Natural killer cell treated with Interleukin-12 subunit alpha and Interleukin-12 subunit beta and Interleukin-15 and Interleukin-18, amount 100 ng/mL, for 72 hours (primary cell): ENCODE measurements around the gene NCAM1. TPM values are rescaled to one million over a fixed set of nuclear protein-coding genes. Genes with fewer than 3 reads are reported as not detected.

ENCODE experiments used
- ATAC-seq, 2 donors: fragments of 150-1000 bp; cut with Tn5 transposase in 1 of 2; sonication (Bioruptor Pico), chemical (Tn5 transposase) in 1 of 2; 2 replicates each; pipeline ENCODE4 v1.10.0; 2021
- DNase-seq: peaks from one replicate; pipeline ENCODE4 v3.0.0; 2022; ENCODE audit warnings: low spot score
- H3K27ac Mint-ChIP-seq, 2 donors: 1 replicate in 1 of 2; 2 replicates in 1 of 2; pipeline ENCODE4 v1.8.0; 2022; ENCODE audit warnings: mixed read lengths in 2 of 2, mild to moderate bottlenecking in 1 of 2, moderate library complexity in 1 of 2
- H3K27me3 Mint-ChIP-seq, 2 donors: 1 replicate in 1 of 2; 2 replicates in 1 of 2; pipeline ENCODE4 v1.8.0; 2022; ENCODE audit warnings: mixed read lengths in 2 of 2
- H3K36me3 Mint-ChIP-seq: one replicate; pipeline ENCODE4 v1.8.0; 2022; ENCODE audit warnings: mixed read lengths
- H3K4me1 Mint-ChIP-seq, 2 donors: 1 replicate in 1 of 2; 2 replicates in 1 of 2; pipeline ENCODE4 v1.8.0; 2022; ENCODE audit warnings: low read depth in 2 of 2, mixed read lengths in 2 of 2, mild to moderate bottlenecking in 1 of 2
- H3K4me3 Mint-ChIP-seq: one replicate; pipeline ENCODE4 v1.8.0; 2022; ENCODE audit warnings: mixed read lengths
- H3K9me3 Mint-ChIP-seq: 2 replicates; pipeline ENCODE4 v1.8.0; 2022; ENCODE audit warnings: mixed read lengths
- total RNA-seq, 2 donors: library from RNA; stranded (reverse); gene quantifications; one replicate each; pipeline ENCODE4 v1.2.3, GENCODE V29; 2022

Gene NCAM1
- total RNA-seq, 2 donors from 2014 or later: 54.2 to 65.7 TPM

DNA sequence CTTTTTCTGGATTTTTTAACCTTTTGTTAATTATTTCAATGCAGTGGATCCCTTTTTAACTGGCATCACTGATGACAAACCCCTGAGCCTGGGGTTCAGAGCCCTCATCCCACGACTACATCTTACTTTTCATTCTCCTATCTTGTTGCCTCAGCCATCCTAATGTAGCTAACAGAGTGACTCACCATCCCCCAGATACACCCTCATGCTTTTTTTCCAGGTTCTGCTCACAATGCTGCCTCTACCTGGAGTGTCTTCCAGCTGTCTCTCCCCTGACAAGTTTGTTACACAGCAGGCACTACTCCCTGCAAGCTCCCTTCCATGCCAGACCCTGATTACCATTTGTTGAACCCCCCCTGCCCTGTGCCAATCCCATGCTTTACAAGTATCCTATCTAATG, 135.4 kb downstream of the NCAM1 start:
- H3K27ac Mint-ChIP-seq: no peak overlapping the region
- H3K4me1 Mint-ChIP-seq: peaks cover 29 to 40% of the 10 kb centered on the region in 2 donors
- DNase-seq (no peak), ATAC-seq (no peak)
- H3K4me3 Mint-ChIP-seq: no peak overlapping the region
- H3K36me3 Mint-ChIP-seq: no peaks in the 10 kb centered on the region
- no peaks in the 10 kb centered on the region for H3K9me3 Mint-ChIP-seq
- H3K27me3 Mint-ChIP-seq: no peaks in the 10 kb centered on the region

DNA sequence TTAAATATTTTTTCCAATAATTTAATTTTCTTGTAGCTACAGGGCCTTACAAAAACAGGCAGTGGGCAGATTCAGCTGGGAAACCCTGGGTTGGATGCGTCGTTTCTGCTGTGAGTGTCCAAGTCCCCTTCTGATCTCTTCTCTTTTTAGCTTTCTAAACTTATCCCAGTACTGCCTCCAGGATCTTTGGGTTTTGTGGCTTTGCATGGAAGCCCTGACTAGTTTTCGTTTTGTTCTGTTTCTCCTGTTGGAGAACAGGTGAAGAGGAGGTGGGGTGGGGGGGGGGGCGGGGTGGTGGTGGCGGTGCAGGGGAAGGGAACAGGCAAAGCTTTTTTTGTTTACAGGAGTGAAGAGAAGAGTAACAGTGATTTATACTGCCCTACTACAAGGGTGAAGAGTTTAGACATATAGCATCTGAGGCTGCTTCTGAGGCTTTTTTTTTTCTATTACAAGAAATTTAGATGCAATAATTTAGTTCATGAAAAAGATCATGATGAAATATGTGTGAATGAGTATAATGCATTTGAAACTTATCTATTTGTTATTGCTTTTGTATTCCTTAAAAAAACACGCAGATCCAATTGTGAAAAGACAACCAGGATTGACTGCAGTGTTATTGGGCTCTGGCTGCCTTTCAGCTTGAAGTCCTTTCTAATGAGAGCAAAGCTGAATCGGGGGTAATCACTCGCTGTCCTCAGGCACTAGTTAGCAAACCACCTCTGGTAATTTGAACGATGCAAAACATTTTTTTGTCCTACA, 142.9 kb downstream of the NCAM1 start:
- Mint-ChIP-seq H3K36me3 (no peaks in the 10 kb centered on the region), H3K27me3 (no peaks in the 10 kb centered on the region), H3K4me1 (peaks cover 15 to 27% of the 10 kb centered on the region in 2 donors), H3K27ac (no peak overlapping the region), H3K9me3 (no peaks in the 10 kb centered on the region), H3K4me3 (no peak overlapping the region)
- DNase-seq (no peak), ATAC-seq (no peak)

DNA sequence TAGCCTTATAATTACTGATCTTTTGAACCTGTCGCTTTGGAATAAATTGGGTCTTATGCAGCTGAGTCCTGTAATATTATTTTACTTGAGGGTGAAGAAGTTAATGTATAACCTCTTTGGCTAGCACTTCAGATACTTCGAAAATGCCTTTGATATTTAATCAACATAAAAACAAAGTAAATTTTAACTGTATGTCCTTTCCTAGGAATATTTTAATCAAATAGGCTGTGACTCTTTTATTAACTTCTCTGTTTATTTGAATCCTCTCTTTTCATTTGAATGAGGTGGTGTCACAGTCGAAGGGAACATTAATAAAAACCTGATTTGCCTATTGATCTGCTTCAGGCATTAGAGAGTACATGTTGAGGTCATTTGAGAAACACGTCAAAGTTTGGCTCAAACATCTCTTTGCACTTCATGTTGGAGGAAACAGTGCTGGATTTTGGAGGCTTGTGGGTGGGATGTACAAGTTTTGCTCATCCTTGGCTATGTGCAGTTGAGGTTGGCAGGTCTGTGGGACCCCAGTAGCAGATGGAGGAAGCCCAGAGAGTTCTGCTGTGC, 143.6 kb downstream of the NCAM1 start:
- Mint-ChIP-seq H3K36me3 (no peaks in the 10 kb centered on the region), H3K4me3 (no peak overlapping the region), H3K4me1 (peaks cover 17 to 24% of the 10 kb centered on the region in 2 donors), H3K27me3 (no peaks in the 10 kb centered on the region), H3K27ac (no peak overlapping the region), H3K9me3 (no peaks in the 10 kb centered on the region)
- DNase-seq (no peak), ATAC-seq (no peak)

DNA sequence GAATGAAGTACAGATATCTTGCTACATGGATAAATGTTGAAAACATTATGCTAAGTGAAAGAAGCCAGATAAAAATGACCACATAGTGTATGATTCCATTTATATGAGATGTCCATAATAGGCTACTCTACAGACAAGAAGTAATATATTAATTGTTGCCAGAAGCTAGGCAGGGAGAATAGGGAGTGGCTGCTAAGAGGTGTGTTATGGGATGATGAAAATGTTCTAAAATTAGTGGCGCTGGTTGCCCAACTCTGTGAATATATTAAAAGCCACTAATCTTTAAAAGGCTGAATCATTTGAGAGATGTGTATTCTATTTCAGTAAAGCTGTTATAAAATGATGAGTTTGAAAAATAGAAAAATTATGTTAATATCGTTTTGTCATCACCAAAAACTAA, 144.4 kb downstream of the NCAM1 start:
- ATAC-seq: no peak
- no peaks in the 10 kb centered on the region for H3K9me3 Mint-ChIP-seq

DNA sequence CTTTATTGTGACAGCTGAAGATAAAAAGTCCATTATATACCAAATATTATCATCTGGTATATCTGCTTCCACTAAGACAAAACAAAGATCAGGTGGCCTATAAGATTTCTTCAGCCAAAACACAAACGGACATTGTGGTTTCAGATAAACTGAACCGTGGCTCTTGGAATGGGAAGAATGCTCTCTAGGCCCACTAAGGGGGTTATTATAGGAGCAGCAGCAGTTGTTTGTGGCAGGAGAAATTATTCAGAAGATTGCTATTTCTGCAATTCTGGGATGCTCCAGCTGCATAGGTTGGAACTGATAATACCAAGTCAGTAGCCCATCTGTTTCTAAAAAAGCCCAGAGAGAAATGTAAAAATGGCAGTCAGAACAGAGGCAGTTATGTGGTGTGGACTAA, 145.3 kb downstream of the NCAM1 start:
- H3K4me1 Mint-ChIP-seq: peaks cover 7 to 14% of the 10 kb centered on the region in 2 donors
- DNase-seq: no peak
- no peak overlapping the region for H3K27ac Mint-ChIP-seq
- H3K9me3 Mint-ChIP-seq: no peaks in the 10 kb centered on the region
- no peak overlapping the region for H3K4me3 Mint-ChIP-seq
- H3K27me3 Mint-ChIP-seq: no peaks in the 10 kb centered on the region
- no peaks in the 10 kb centered on the region for H3K36me3 Mint-ChIP-seq
- no peak for ATAC-seq

More for the DNA sequence above, 144.4 kb downstream of the NCAM1 start:
- no peak for DNase-seq
- Mint-ChIP-seq H3K27ac (no peak overlapping the region), H3K4me1 (peaks cover 14 to 17% of the 10 kb centered on the region in 2 donors), H3K4me3 (no peak overlapping the region), H3K36me3 (no peaks in the 10 kb centered on the region), H3K27me3 (no peaks in the 10 kb centered on the region)

DNA sequence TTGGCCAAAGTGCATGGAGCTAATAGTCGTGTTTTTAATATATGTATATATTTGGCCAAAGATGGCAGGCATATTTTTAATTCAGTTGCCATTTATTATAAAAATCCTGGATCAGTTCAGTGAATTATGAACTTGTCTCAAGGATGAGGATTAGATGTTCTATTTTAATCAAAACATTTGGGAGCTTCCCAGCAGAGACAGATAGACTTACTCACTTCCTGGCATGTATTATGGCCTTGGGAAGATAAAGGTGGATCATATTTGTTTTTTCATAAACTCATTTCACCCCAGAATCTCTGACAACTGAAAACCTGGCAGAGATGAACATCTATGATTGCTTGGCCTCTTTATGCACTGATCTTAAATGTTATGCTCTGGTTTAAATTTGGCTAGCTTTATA, 148.8 kb downstream of the NCAM1 start:
- Mint-ChIP-seq H3K4me3 (no peak overlapping the region), H3K27ac (no peak overlapping the region), H3K9me3 (no peaks in the 10 kb centered on the region), H3K36me3 (no peaks in the 10 kb centered on the region), H3K4me1 (peaks cover 16 to 19% of the 10 kb centered on the region in 2 donors), H3K27me3 (no peaks in the 10 kb centered on the region)
- ATAC-seq (no peak), DNase-seq (no peak)

DNA sequence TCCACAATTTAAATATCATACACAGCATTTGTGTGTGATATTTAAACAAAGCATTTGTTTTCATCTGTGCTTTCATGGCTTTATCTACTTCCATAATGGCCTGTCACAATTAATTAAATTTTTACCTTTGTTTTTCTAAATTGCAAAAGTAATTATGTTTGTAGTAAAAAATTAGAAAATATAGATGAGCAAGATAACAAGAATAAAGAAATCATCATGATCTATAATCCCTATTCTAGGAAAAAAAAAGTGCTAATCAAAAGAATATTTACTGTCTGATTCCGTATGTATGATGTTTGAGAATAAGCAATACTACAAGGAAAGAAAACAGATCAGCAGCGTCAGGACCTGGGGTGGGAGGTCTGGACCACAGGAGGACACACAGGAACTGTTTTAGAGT, 149.9 kb downstream of the NCAM1 start:
- ATAC-seq (no peak), DNase-seq (no peak)
- Mint-ChIP-seq H3K4me3 (no peak overlapping the region), H3K27ac (no peak overlapping the region), H3K27me3 (no peaks in the 10 kb centered on the region), H3K9me3 (no peaks in the 10 kb centered on the region), H3K36me3 (no peaks in the 10 kb centered on the region), H3K4me1 (peaks cover 13 to 16% of the 10 kb centered on the region in 2 donors)

DNA sequence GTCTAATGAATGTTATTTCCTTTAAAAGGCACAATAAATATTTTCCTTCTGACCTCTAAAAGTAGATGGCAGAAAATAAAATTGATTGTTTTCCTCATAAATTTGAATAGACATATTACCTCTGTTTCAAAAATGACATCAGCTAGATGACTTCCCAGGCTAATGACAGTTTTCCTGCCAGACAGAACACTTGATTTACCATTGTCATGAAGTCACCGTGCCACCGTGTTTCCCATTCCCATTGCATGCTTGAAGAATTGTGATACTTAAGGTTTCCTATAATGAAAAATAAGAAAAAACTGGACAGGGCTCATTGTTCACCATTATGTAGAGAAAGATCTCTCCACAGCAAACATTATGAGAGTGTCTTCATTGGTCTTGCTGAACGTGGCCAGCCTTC, 151.1 kb downstream of the NCAM1 start:
- Mint-ChIP-seq H3K9me3 (no peaks in the 10 kb centered on the region), H3K4me1 (peaks cover 10 to 16% of the 10 kb centered on the region in 2 donors), H3K4me3 (no peak overlapping the region), H3K27me3 (no peaks in the 10 kb centered on the region), H3K36me3 (no peaks in the 10 kb centered on the region), H3K27ac (no peak overlapping the region)
- DNase-seq (no peak), ATAC-seq (no peak)

DNA sequence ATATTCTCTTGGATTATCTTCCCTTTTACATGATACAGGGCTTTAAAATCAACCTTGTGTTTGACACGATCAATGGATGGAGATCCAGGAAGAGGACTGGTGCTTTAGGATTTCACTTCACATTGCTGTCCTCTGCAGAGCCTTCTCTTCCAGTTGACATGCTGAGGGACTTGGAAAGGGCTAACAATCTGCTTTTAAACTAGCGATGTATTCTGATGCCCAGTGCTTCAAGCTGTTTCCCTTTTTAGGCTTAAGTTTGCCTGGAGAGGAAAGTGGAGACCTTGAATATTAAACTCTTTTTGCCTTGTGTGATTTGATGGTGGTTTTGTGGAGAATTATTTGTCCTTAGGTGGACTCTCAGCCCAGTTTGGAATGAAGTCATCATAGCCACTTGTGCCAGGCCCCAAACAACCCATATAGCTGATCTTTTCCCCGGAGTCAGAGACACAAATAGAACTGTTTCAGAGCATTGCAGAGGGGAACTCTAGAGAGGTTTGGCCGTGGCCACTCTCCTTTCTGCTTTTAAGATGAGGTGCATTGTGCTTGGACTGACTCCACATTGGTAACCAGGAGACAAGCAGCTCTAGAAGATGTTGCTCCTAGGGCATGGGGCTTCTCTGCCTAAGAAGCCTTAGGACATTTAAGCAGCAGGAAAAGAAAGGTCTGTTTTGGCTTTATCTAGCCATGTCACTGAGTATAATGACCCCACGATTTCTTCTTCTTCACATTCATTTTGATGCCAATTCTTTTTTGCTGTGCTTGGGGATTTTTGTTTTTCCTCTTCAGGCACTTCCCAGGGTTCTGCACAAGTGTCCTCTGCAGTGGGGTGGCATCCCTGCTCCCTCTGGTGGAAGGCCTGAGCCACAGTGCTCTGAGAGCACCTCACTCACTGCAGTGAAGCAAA, 152.8 kb downstream of the NCAM1 start:
- H3K9me3 Mint-ChIP-seq: no peaks in the 10 kb centered on the region
- no peak overlapping the region for H3K4me3 Mint-ChIP-seq
- H3K27me3 Mint-ChIP-seq: no peaks in the 10 kb centered on the region
- no peaks in the 10 kb centered on the region for H3K36me3 Mint-ChIP-seq
- ATAC-seq (peak; percentile 80 to 87), DNase-seq (peak; percentile 70)
- H3K4me1 Mint-ChIP-seq: peaks cover 8 to 16% of the 10 kb centered on the region in 2 donors
- peak overlapping the region in 1 of 2 donors; percentile 0 for H3K27ac Mint-ChIP-seq

DNA sequence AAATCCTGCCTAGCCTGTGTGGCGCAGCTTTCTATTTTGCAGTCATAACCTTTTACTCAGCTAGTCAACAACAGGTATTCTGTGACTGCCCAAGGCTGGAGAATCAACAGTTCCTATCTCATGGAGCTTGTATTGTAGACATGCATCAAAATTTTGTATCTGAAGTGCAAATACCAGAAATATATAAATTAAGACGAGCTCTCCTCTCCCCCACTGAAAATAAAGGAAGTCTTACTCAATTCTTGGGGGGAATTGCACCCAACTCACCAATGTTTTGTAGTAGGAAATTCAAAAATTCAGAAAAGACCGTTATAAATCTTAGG, 153.4 kb downstream of the NCAM1 start:
- Mint-ChIP-seq H3K4me1 (peaks cover 8 to 12% of the 10 kb centered on the region in 2 donors), H3K36me3 (no peaks in the 10 kb centered on the region), H3K27ac (peak overlapping the region in 1 of 2 donors; percentile 0), H3K9me3 (no peaks in the 10 kb centered on the region), H3K27me3 (no peaks in the 10 kb centered on the region), H3K4me3 (no peak overlapping the region)
- ATAC-seq (no peak), DNase-seq (no peak)

DNA sequence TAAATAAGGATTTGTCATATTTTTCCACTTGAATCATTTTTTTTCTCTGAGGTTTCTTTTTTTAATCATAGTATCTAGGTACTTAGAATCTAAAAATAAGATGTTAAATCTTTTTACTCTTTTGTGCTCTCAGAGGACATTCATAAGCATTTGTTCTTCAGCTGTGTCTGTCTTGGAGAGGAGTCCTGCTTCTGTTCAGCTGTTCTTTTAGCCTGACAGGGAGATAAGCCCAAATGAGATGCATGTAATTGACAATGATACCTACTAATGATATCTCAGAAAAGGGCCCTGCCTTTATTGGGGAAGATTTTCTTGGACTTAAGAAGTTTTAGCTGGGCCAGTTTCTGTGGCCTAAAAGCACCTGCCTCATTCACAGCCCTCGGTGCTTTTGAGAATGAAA, 156.9 kb downstream of the NCAM1 start:
- ATAC-seq (no peak), DNase-seq (no peak)
- Mint-ChIP-seq H3K36me3 (no peaks in the 10 kb centered on the region), H3K27me3 (no peaks in the 10 kb centered on the region), H3K27ac (no peak overlapping the region), H3K4me3 (no peak overlapping the region), H3K4me1 (peaks cover 15% of the 10 kb centered on the region in 2 donors), H3K9me3 (no peaks in the 10 kb centered on the region)

DNA sequence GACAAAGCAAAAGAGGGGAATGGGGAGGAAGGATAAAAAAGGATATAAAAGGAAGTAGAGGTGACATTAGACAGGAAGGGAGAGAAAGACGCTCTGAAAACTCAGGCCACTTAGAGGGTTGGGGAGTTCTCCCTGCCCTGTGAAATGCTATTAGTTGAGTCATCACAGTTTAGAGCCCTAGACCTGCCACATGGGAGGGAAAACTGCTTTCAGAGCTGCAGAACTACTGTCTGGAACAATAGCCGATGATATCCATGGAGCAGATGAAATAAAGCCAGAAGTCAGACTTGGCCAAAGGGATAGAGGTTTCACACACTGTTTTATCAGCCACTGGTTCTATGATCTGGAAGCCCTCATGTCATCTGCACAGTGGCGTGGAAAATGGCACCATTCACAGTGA, 157.9 kb downstream of the NCAM1 start:
- ATAC-seq: no peak
- no peak overlapping the region for H3K27ac Mint-ChIP-seq
- H3K27me3 Mint-ChIP-seq: no peaks in the 10 kb centered on the region
- no peaks in the 10 kb centered on the region for H3K36me3 Mint-ChIP-seq
- H3K4me1 Mint-ChIP-seq: peaks cover 17 to 19% of the 10 kb centered on the region in 2 donors
- DNase-seq: no peak
- no peaks in the 10 kb centered on the region for H3K9me3 Mint-ChIP-seq
- no peak overlapping the region for H3K4me3 Mint-ChIP-seq

DNA sequence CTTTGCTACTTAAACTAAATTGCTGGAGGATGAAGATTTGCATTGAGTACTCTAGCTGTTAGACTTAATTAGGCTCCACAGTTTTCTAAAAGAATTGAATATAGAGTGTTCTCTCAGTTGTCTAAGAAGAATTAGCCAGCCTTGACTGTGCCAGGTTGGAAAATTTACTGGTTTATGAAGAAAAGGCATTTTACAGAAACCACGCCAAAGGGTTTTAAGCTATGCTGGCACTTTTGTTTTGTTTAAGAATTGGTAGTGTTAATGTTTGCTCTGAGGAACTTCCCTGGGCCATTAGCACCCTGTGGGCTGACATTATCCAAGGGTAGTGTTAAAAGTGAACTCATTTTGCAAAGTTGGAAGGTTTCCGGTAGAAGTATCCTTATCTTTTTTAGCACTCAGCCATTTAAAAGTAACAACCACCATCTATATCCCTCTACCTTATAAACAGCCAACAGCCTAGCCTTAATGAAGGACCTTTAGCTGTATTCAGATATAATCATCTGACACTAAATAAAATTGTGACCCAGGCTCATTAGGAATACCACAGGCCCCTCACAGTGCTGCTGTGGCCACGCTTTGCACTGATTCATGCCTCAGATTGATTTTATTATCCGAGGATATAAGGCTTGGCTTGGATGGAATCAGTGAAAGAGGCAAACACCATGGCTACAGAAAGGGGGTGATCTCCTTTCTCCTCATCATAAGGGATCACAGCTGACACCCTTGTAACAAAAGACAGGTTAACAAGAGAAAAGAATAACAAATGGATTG, 158.9 kb downstream of the NCAM1 start:
- Mint-ChIP-seq H3K4me3 (no peak overlapping the region), H3K36me3 (no peaks in the 10 kb centered on the region), H3K9me3 (no peaks in the 10 kb centered on the region), H3K27me3 (no peaks in the 10 kb centered on the region), H3K27ac (no peak overlapping the region), H3K4me1 (peaks cover 11 to 18% of the 10 kb centered on the region in 2 donors)
- ATAC-seq: no peak
- DNase-seq: no peak
